Measurements from ENCODE around the gene ENPP5. TPM values are rescaled to one million over a fixed set of nuclear protein-coding genes. Genes with fewer than 3 reads are reported as not detected.

The ENPP5 gene
- total RNA-seq, 1 experiment from 2014 or later: 2.3 TPM

DNA sequence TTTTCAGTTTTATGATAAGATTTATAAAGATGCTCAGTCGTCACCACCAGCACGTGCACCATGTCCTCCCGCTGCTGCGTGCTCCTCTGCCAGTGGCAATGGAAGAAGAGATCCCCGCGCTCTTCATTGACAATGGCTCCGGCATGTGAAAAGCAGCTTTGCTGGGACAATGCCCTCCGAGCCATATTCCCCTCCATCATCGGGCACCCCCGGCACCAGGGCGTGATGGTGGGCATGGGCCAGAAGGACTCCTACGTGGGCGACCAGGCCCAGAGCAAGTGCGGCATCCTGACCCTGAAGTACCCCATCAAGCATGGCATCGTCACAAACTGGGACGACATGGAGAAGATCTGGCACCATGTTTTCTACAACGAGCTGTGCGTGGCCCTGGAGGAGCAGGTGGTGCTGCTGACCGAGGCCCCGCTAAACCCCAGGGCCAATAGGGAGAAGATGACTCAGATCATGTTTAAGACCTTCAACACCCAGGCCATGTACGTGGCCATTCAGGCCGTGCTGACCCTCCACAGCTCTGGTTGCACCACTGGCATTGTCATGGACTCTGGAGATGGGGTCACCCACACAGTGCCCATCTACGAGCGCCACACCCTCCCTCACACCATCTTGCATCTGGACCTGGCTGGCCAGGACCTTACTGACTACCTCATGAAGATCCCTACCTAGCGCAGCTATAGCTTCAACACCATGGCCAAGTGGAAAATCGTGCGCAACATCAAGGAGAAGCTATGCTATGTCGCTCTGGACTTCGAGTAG, 34.3 kb upstream of the ENPP5 start:
- ChIA-PET POLR2A (no interaction called here), CTCF (no interaction called here)
- Histone ChIP-seq H3K4me1 (no peaks in the 10 kb centered on the region), H3K4me3 (ENCODE audit: low read depth, low read length) (no peak overlapping the region), H3K36me3 (ENCODE audit: control insufficient read depth, insufficient read depth, low read length) (no peaks in the 10 kb centered on the region), H3K27me3 (replicated peaks; ENCODE audit: control insufficient read depth, insufficient read depth, low read length) (no peaks in the 10 kb centered on the region), H3K9me3 (no peaks in the 10 kb centered on the region)
- no peak overlapping the region for H3K4me3 Mint-ChIP-seq (ENCODE audit: unreplicated experiment)
- no TSS peak for BruUV-seq (replicated peaks)
- H3K36me3 Mint-ChIP-seq (ENCODE audit: insufficient read depth, unreplicated experiment): no peaks in the 10 kb centered on the region
- H3K27me3 Mint-ChIP-seq (ENCODE audit: insufficient read depth, unreplicated experiment): peaks cover 6% of the 10 kb centered on the region
- no peaks in the 10 kb centered on the region for H3K9me3 Mint-ChIP-seq (ENCODE audit: unreplicated experiment)
- no peaks in the 10 kb centered on the region for H3K4me1 Mint-ChIP-seq (ENCODE audit: low read depth, unreplicated experiment)
- no peak for DNase-seq
- no peak overlapping the region for H3K27ac Mint-ChIP-seq (ENCODE audit: unreplicated experiment)
- TF ChIP-seq, protein P1, sequence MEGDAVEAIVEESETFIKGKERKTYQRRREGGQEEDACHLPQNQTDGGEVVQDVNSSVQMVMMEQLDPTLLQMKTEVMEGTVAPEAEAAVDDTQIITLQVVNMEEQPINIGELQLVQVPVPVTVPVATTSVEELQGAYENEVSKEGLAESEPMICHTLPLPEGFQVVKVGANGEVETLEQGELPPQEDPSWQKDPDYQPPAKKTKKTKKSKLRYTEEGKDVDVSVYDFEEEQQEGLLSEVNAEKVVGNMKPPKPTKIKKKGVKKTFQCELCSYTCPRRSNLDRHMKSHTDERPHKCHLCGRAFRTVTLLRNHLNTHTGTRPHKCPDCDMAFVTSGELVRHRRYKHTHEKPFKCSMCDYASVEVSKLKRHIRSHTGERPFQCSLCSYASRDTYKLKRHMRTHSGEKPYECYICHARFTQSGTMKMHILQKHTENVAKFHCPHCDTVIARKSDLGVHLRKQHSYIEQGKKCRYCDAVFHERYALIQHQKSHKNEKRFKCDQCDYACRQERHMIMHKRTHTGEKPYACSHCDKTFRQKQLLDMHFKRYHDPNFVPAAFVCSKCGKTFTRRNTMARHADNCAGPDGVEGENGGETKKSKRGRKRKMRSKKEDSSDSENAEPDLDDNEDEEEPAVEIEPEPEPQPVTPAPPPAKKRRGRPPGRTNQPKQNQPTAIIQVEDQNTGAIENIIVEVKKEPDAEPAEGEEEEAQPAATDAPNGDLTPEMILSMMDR (IDR thresholded peaks at IDR 0.05; ENCODE audit: insufficient read depth in 1 of 2, low read depth in 1 of 2, low read length in 1 of 2, severe bottlenecking in 1 of 2, unreplicated experiment in 1 of 2): no peak
- intact Hi-C loops (cut with micrococcal nuclease; ENCODE audit: unreplicated experiment): no loop called here

DNA sequence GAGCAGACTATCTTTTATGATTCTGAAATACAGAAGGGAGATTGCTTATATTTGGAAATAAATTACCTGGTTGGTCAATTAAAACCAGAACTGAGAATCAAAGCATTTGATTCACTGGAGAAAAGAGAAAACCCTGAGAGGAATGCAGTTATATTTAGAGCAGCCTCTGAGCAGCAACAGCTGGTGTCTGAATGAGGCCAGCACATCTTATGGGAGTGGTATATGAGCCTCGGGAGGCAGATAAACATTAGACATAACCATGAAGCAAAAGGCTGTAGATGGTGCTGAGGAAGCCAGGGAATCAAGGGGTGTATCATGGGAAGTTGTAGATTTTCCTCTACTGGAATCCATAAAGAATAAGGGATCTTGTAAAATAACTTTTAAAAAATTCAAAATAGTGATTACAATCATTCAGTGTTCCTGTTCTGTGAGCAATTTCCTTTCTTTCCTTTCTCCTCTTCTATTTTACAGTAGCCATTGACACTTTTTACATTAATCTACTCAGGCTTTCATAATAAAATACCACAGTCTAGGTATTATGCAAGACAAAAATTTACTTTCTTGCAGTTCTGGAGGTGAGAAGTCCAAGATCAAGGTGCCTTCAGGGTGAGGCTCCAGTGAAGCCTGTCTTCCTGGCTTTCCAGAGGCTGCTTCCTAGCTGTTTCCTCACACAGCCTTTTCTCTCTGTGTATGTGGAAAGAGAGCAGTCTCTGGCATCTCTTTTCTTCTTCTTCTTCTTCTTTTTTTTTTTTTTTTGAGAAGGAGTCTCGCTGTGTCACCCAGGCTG, 32.8 kb upstream of the ENPP5 start:
- H3K4me3 Mint-ChIP-seq (ENCODE audit: unreplicated experiment): no peak overlapping the region
- CTCF ChIA-PET: no interaction called here
- intact Hi-C loops (cut with micrococcal nuclease; ENCODE audit: unreplicated experiment): no loop called here

DNA sequence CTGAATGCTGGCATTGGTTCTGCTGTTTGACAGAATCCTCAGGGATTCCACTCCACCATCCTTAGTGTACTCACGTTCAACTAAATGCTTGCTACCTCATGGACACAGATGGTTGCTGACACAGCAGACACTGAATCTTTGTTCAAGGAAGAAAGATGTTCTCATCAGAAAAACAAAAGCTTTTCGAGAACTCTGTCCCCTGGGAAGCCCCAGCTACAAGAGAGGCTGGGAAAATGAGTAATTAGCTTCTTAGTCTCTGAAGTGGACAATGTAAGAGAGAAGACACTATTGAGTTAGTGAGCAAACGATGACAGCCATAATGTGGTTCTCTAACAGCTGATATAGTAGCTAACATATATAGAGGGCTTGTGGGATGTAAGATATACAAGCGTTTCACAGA, 30.9 kb upstream of the ENPP5 start:
- H3K27me3 Mint-ChIP-seq (ENCODE audit: insufficient read depth, unreplicated experiment): peaks cover 3% of the 10 kb centered on the region
- no TSS peak for BruUV-seq (replicated peaks)
- H3K4me1 ChIP-seq: no peaks in the 10 kb centered on the region
- no peak overlapping the region for H3K4me3 Mint-ChIP-seq (ENCODE audit: unreplicated experiment)
- no peaks in the 10 kb centered on the region for H3K9me3 ChIP-seq
- H3K9me3 Mint-ChIP-seq (ENCODE audit: unreplicated experiment): no peaks in the 10 kb centered on the region
- H3K4me3 ChIP-seq (ENCODE audit: low read depth, low read length): no peak overlapping the region
- H3K36me3 Mint-ChIP-seq (ENCODE audit: insufficient read depth, unreplicated experiment): no peaks in the 10 kb centered on the region
- intact Hi-C loops (cut with micrococcal nuclease; ENCODE audit: unreplicated experiment): no loop called here
- TF ChIP-seq, protein P1 (IDR thresholded peaks at IDR 0.05; ENCODE audit: insufficient read depth in 1 of 2, low read depth in 1 of 2, low read length in 1 of 2, severe bottlenecking in 1 of 2, unreplicated experiment in 1 of 2): no peak
- H3K36me3 ChIP-seq (ENCODE audit: control insufficient read depth, insufficient read depth, low read length): no peaks in the 10 kb centered on the region
- POLR2A ChIA-PET: no interaction called here
- CTCF ChIA-PET: no interaction called here
- no peak overlapping the region for H3K27ac Mint-ChIP-seq (ENCODE audit: unreplicated experiment)
- no peaks in the 10 kb centered on the region for H3K4me1 Mint-ChIP-seq (ENCODE audit: low read depth, unreplicated experiment)
- DNase-seq: no peak
- no peaks in the 10 kb centered on the region for H3K27me3 ChIP-seq (replicated peaks; ENCODE audit: control insufficient read depth, insufficient read depth, low read length)

More for the DNA sequence above, 32.8 kb upstream of the ENPP5 start:
- no TSS peak for BruUV-seq (replicated peaks)
- Mint-ChIP-seq H3K27ac (ENCODE audit: unreplicated experiment) (no peak overlapping the region), H3K4me1 (ENCODE audit: low read depth, unreplicated experiment) (no peaks in the 10 kb centered on the region), H3K36me3 (ENCODE audit: insufficient read depth, unreplicated experiment) (no peaks in the 10 kb centered on the region), H3K27me3 (ENCODE audit: insufficient read depth, unreplicated experiment) (peaks cover 3% of the 10 kb centered on the region), H3K9me3 (ENCODE audit: unreplicated experiment) (no peaks in the 10 kb centered on the region)
- Histone ChIP-seq H3K4me1 (no peaks in the 10 kb centered on the region), H3K4me3 (ENCODE audit: low read depth, low read length) (no peak overlapping the region), H3K36me3 (ENCODE audit: control insufficient read depth, insufficient read depth, low read length) (no peaks in the 10 kb centered on the region), H3K9me3 (no peaks in the 10 kb centered on the region), H3K27me3 (replicated peaks; ENCODE audit: control insufficient read depth, insufficient read depth, low read length) (no peaks in the 10 kb centered on the region)
- no peak for DNase-seq
- TF ChIP-seq, protein P1 (IDR thresholded peaks at IDR 0.05; ENCODE audit: insufficient read depth in 1 of 2, low read depth in 1 of 2, low read length in 1 of 2, severe bottlenecking in 1 of 2, unreplicated experiment in 1 of 2): no peak
- POLR2A ChIA-PET: no interaction called here

Measured in Caco-2 (cell line).